SK-N-SH treated with all-trans-retinoic acid at 6 μM for 48 hours (cell line): ENCODE results near the gene OBSCN.
A peak's percentile ranks its signal among the peaks of the same experiment; 100 is the strongest.

Experiments used
- ATAC-seq: fragments of 200-7000 bp; cut with Tn5 transposase; 3 replicates; pipeline ENCODE4 v1.9.1; 2020; ENCODE audit warnings: mild to moderate bottlenecking, moderate library complexity
- ARNTL ChIP-seq: fragments of 450-650 bp; formaldehyde crosslinking; IDR thresholded peaks from 2 replicates; pipeline ENCODE4 v1.5.0; 2020; ENCODE audit warnings: low read depth, mild to moderate bottlenecking, moderate library complexity, borderline replicate concordance
- BACH2 ChIP-seq: fragments of 250-450 bp; sonication (Bioruptor Pico); IDR thresholded peaks from 2 replicates; pipeline ENCODE4 v1.9.0; 2021; ENCODE audit warnings: mild to moderate bottlenecking, borderline replicate concordance
- CSDC2 ChIP-seq: fragments of 250-450 bp; sonication (Bioruptor Pico); IDR thresholded peaks from 2 replicates; pipeline ENCODE4 v1.5.0; 2020; ENCODE audit warnings: mild to moderate bottlenecking, moderate library complexity
- ESRRG ChIP-seq: fragments of 250-450 bp; sonication (Bioruptor Pico); IDR thresholded peaks from 2 replicates; pipeline ENCODE4 v1.6.1; 2021; ENCODE audit warnings: mild to moderate bottlenecking
- GLIS3 ChIP-seq: fragments of 250-450 bp; sonication (Bioruptor Pico); IDR thresholded peaks from 2 replicates; pipeline ENCODE4 v1.5.0; 2020; ENCODE audit warnings: mild to moderate bottlenecking, moderate library complexity
- ISL1 ChIP-seq: fragments of 250-450 bp; sonication (Bioruptor Pico); IDR thresholded peaks from 2 replicates; pipeline ENCODE4 v2.1.2; 2022; ENCODE audit warnings: mild to moderate bottlenecking, moderate library complexity
- OSR1 ChIP-seq: fragments of 250-450 bp; sonication (Bioruptor Pico); IDR thresholded peaks from 2 replicates; pipeline ENCODE4 v1.8.0; 2022; ENCODE audit warnings: moderate library complexity, mild to moderate bottlenecking, inconsistent platforms
- RARB ChIP-seq: fragments of 250-450 bp; sonication (Bioruptor Pico); IDR thresholded peaks from 2 replicates; pipeline ENCODE4 v1.8.0; 2021; ENCODE audit warnings: mild to moderate bottlenecking, moderate library complexity
- TCF4 ChIP-seq: fragments of 250-450 bp; sonication (Bioruptor Pico); IDR thresholded peaks from 2 replicates; pipeline ENCODE4 v1.8.0; 2021; ENCODE audit warnings: mild to moderate bottlenecking, moderate library complexity, borderline replicate concordance
- TOX ChIP-seq: fragments of 250-450 bp; sonication (Bioruptor Pico); IDR thresholded peaks from 2 replicates; pipeline ENCODE4 v1.8.0; 2021; ENCODE audit warnings: mild to moderate bottlenecking, moderate library complexity, borderline replicate concordance
- ZFP3 ChIP-seq: fragments of 250-450 bp; sonication (Bioruptor Pico); IDR thresholded peaks from 2 replicates; pipeline ENCODE4 v1.5.0; 2020; ENCODE audit warnings: mild to moderate bottlenecking, moderate library complexity
- ZFP30 ChIP-seq: fragments of 450-650 bp; formaldehyde crosslinking; IDR thresholded peaks from 2 replicates; pipeline ENCODE4 v1.5.0; 2022; ENCODE audit warnings: mild to moderate bottlenecking, moderate library complexity
- ZNF565 ChIP-seq: fragments of 450-650 bp; formaldehyde crosslinking; conservative IDR thresholded peaks from 2 replicates; pipeline ENCODE4 v1.5.0; 2020; ENCODE audit warnings: low read depth, mild to moderate bottlenecking, moderate library complexity
- ZNF70 ChIP-seq: fragments of 450-650 bp; formaldehyde crosslinking; IDR thresholded peaks from 2 replicates; pipeline ENCODE4 v1.5.0; 2020; ENCODE audit warnings: mild to moderate bottlenecking, moderate library complexity
- ZNF8 ChIP-seq: fragments of 450-650 bp; formaldehyde crosslinking; IDR thresholded peaks from 2 replicates; pipeline ENCODE4 v1.5.0; 2020; ENCODE audit warnings: mild to moderate bottlenecking, moderate library complexity
- TF ChIP-seq, protein P1 (sequence below): fragments of 250-450 bp; sonication (Bioruptor Pico); IDR thresholded peaks from 2 replicates; pipeline ENCODE4 v1.8.0; 2021; ENCODE audit warnings: low read depth, mild to moderate bottlenecking, moderate library complexity, borderline replicate concordance
- TF ChIP-seq, protein P2 (sequence below): fragments of 250-450 bp; sonication (Bioruptor Pico); IDR thresholded peaks from 2 replicates; pipeline ENCODE4 v1.5.1; 2021; ENCODE audit warnings: mild to moderate bottlenecking, moderate library complexity
- TF ChIP-seq, protein P3 (sequence below): fragments of 250-450 bp; sonication (Bioruptor Pico); IDR thresholded peaks from 2 replicates; pipeline ENCODE4 v1.8.0; 2020; ENCODE audit warnings: mild to moderate bottlenecking, moderate library complexity, borderline replicate concordance
- TF ChIP-seq, protein P4 (sequence below): fragments of 250-450 bp; sonication (Bioruptor Pico); IDR thresholded peaks from 2 replicates; pipeline ENCODE4 v1.5.0; 2020; ENCODE audit warnings: mild to moderate bottlenecking, moderate library complexity

Gene OBSCN

DNA sequence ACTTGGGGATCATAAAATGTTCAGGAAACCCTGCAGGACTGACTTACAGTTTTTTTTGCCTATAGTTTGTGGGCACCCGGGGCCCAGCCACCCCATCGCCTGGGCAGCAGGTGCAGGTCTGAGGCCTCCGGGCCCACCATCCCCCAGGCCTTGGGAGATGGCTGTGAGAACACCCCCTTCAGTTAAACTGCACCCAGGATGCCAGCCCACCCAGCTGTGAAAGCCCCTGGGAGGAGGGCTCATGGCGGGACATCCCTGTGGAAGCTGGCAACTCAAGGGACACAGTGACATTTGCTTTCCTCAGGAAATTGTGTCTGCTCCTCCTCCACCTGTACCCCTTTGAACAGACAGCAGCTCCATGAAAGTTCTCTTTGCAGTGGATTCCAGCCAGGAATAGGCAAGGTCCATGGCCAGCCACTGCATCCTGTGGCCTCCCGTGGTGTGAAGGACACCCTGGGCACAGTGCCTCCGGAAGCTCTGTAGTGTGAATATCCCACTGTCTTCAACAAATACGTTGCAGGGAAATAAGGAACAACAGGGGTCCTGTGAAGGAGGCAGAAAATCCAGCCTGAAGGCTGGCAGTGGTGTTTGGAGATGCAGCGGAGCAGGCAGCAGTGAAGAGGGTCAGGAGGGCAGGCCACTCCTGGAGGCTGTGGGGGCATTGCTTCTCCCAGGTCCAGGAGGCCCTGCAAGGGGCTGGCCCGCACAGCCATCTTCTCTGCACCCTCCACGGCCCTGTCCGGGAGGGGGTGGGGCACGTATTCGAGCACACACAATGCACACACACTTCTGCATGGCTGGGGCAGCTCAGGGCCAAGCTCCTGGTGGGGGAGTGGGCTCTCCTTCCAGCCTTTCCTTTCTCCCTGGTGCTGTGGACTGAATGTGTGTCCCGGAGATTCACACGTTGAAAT, 2.1 kb upstream of the OBSCN start:
- no peak; the same call in 2 of the 3 replicates for ATAC-seq

DNA sequence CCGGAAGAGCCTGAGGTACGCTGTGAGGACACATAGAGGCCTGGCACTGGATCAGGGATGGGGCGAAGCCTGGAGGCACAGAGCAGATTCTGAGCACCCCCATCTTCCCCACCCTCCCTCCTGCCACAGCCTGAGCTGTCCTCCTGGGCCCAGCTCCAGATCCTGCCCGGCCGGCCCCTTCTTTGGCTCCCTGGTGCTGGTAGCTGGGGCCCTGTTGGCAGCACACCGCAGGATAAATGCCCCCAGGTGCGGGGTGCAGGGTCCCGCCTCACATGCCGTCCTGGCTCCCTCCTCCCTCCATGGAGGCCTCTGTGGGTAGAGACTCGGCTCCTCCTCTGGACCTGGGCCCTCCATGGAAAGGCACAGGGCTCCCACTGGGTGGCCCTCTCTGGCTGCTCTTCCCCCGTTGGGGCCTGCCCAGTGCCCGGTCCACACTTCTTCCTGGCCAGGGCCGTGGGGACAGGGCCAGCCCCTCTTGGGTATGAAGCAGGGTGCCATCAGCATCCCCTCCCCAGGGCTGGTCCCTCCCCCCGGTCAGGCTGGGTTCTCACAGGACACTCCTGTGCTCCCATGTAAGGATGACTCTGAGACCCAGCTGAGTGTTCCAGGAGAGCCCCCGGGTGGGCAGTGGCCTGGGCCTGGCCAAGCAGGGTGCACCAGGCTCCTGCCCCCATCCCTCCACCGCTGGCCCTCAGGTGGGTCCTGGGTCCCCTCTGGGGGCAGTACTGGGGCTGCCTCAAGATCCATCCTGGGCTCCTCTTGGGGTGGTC, 1.1 kb upstream of the OBSCN start:
- ATAC-seq: peak; percentile 11
- no peak for TF ChIP-seq ESRRG (CRISPR knock-in tag)
- TF ChIP-seq ZFP3 (CRISPR knock-in tag): no peak
- TF ChIP-seq ZNF70 (CRISPR knock-in tag): no peak
- no peak for TF ChIP-seq OSR1 (CRISPR knock-in tag)
- TF ChIP-seq ZNF565 (CRISPR knock-in tag): no peak
- TF ChIP-seq ZFP30 (CRISPR knock-in tag): no peak
- TF ChIP-seq, protein P1, sequence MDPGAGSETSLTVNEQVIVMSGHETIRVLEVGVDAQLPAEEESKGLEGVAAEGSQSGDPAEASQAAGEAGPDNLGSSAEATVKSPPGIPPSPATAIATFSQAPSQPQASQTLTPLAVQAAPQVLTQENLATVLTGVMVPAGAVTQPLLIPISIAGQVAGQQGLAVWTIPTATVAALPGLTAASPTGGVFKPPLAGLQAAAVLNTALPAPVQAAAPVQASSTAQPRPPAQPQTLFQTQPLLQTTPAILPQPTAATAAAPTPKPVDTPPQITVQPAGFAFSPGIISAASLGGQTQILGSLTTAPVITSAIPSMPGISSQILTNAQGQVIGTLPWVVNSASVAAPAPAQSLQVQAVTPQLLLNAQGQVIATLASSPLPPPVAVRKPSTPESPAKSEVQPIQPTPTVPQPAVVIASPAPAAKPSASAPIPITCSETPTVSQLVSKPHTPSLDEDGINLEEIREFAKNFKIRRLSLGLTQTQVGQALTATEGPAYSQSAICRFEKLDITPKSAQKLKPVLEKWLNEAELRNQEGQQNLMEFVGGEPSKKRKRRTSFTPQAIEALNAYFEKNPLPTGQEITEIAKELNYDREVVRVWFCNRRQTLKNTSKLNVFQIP (CRISPR knock-in tag): no peak
- TF ChIP-seq TCF4 (CRISPR knock-in tag): no peak
- TF ChIP-seq ARNTL (CRISPR knock-in tag): no peak
- TF ChIP-seq ZNF8 (CRISPR knock-in tag): no peak
- TF ChIP-seq TOX (CRISPR knock-in tag): no peak

More for the DNA sequence above, 2.1 kb upstream of the OBSCN start:
- TF ChIP-seq ARNTL (CRISPR knock-in tag) (no peak), ESRRG (CRISPR knock-in tag) (no peak), CSDC2 (CRISPR knock-in tag) (no peak), ISL1 (CRISPR knock-in tag) (no peak), OSR1 (CRISPR knock-in tag) (no peak), RARB (CRISPR knock-in tag) (no peak), ZNF8 (CRISPR knock-in tag) (no peak)
- TF ChIP-seq, protein P1 (CRISPR knock-in tag): no peak
- TF ChIP-seq, protein P2, sequence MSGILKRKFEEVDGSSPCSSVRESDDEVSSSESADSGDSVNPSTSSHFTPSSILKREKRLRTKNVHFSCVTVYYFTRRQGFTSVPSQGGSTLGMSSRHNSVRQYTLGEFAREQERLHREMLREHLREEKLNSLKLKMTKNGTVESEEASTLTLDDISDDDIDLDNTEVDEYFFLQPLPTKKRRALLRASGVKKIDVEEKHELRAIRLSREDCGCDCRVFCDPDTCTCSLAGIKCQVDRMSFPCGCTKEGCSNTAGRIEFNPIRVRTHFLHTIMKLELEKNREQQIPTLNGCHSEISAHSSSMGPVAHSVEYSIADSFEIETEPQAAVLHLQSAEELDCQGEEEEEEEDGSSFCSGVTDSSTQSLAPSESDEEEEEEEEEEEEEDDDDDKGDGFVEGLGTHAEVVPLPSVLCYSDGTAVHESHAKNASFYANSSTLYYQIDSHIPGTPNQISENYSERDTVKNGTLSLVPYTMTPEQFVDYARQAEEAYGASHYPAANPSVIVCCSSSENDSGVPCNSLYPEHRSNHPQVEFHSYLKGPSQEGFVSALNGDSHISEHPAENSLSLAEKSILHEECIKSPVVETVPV (CRISPR knock-in tag): no peak

DNA sequence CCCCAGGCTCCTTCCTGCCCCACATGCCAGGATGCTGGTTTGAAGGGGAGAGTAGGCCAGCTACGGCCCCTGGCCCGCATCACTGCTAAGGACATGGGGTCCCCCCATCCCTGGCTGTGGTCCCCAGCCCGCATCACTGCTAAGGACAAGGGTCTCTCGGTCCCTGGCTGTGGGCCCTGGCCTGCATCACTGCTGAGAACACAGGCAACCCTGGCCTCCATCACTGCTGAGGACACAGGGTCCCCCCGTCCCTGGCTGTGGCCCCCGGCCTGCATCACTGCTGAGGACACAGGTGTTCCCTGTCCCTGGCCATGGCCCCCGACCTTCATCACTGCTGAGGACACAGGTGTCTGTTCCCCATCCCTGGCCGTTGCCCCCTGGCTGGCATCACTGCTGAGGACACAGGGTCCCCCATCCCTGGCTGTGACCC, 448 bp upstream of the OBSCN start:
- TF ChIP-seq, protein P3, sequence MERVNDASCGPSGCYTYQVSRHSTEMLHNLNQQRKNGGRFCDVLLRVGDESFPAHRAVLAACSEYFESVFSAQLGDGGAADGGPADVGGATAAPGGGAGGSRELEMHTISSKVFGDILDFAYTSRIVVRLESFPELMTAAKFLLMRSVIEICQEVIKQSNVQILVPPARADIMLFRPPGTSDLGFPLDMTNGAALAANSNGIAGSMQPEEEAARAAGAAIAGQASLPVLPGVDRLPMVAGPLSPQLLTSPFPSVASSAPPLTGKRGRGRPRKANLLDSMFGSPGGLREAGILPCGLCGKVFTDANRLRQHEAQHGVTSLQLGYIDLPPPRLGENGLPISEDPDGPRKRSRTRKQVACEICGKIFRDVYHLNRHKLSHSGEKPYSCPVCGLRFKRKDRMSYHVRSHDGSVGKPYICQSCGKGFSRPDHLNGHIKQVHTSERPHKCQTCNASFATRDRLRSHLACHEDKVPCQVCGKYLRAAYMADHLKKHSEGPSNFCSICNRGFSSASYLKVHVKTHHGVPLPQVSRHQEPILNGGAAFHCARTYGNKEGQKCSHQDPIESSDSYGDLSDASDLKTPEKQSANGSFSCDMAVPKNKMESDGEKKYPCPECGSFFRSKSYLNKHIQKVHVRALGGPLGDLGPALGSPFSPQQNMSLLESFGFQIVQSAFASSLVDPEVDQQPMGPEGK (CRISPR knock-in tag): no peak
- TF ChIP-seq ZNF565 (CRISPR knock-in tag) (no peak), TCF4 (CRISPR knock-in tag) (no peak), GLIS3 (CRISPR knock-in tag) (no peak), BACH2 (CRISPR knock-in tag) (no peak)
- TF ChIP-seq, protein P4, sequence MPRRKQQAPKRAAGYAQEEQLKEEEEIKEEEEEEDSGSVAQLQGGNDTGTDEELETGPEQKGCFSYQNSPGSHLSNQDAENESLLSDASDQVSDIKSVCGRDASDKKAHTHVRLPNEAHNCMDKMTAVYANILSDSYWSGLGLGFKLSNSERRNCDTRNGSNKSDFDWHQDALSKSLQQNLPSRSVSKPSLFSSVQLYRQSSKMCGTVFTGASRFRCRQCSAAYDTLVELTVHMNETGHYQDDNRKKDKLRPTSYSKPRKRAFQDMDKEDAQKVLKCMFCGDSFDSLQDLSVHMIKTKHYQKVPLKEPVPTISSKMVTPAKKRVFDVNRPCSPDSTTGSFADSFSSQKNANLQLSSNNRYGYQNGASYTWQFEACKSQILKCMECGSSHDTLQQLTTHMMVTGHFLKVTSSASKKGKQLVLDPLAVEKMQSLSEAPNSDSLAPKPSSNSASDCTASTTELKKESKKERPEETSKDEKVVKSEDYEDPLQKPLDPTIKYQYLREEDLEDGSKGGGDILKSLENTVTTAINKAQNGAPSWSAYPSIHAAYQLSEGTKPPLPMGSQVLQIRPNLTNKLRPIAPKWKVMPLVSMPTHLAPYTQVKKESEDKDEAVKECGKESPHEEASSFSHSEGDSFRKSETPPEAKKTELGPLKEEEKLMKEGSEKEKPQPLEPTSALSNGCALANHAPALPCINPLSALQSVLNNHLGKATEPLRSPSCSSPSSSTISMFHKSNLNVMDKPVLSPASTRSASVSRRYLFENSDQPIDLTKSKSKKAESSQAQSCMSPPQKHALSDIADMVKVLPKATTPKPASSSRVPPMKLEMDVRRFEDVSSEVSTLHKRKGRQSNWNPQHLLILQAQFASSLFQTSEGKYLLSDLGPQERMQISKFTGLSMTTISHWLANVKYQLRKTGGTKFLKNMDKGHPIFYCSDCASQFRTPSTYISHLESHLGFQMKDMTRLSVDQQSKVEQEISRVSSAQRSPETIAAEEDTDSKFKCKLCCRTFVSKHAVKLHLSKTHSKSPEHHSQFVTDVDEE: no peak
- ATAC-seq: no peak
